Adrenal gland (tissue), 12 donors: ENCODE data around the gene UBQLN3. TPM values are rescaled to one million over a fixed set of nuclear protein-coding genes. Genes with fewer than 3 reads are reported as not detected.

Source experiments
- DNase-seq, 7 donors: peaks; one replicate each; pipeline ENCODE4 v3.0.0-alpha.2; 2019 to 2020
- H3K27ac ChIP-seq, 5 donors: fragments of 200-600 bp; sonication (generic) in 4 of 5; 1 replicate in 3 of 5; 2 replicates in 2 of 5; pipeline versions ENCODE4 v1.5.1 to v1.8.0; 2016 to 2020; ENCODE audit warnings: mild to moderate bottlenecking in 1 of 5
- H3K27me3 ChIP-seq: fragments of 200-600 bp; 2 replicates; pipeline ENCODE4 v1.8.0; 2021
- H3K36me3 ChIP-seq, 2 donors: fragments of 200-600 bp; replicated peaks in 1 of 2; 1 replicate in 1 of 2; 2 replicates in 1 of 2; pipeline versions ENCODE4 v1.5.1 to v1.8.0; 2018 to 2022
- H3K4me1 ChIP-seq, 2 donors: fragments of 200-600 bp; replicated peaks in 1 of 2; 1 replicate in 1 of 2; 2 replicates in 1 of 2; pipeline versions ENCODE4 v1.5.1 to v1.8.0; 2018 to 2021
- H3K4me3 ChIP-seq, 4 donors: fragments of 200-600 bp; sonication (generic) in 3 of 4; one replicate each; pipeline ENCODE4 v1.5.1; 2016 to 2018
- H3K9me3 ChIP-seq, 3 donors: fragments of 200-600 bp; sonication (generic) in 1 of 3; replicated peaks in 1 of 3; 1 replicate in 2 of 3; 2 replicates in 1 of 3; pipeline versions ENCODE4 v1.5.1 to v1.8.0; 2016 to 2021
- POLR2A ChIP-seq, 2 donors: fragments of 450-650 bp; IDR thresholded peaks; one replicate each; pipeline ENCODE4 v1.6.1; 2017; ENCODE audit warnings: antibody characterized with exemption in 2 of 2, mild to moderate bottlenecking in 2 of 2, moderate library complexity in 1 of 2
- WGBS, 4 donors: extraction: QIAGEN DNeasy Blood & Tissue Kit in 2 of 4; methylation state at CpG; one replicate each; pipeline versions ENCODE4 v1.1.5 to v1.1.7; 2013 to 2017; 5-methylcytosine and 5-hydroxymethylcytosine counted together
- intact Hi-C, 2 donors: fragments of 100-400 bp; cut with DNase I; formaldehyde crosslinking; loops; one replicate each; pipeline versions ENCODE4 v1.14.1 to v1.15.0; 2022 to 2023
- polyA plus RNA-seq, 3 donors: library from polyadenylated mRNA; stranded (reverse); fragments of 200-250 nt in 2 of 3; fragments of 350-450 nt in 1 of 3; fragmentation: Illumina TruSeq in 1 of 3; extraction: RNeasy Lipid Tissue Mini Kit (QIAGEN cat#74804) in 1 of 3; gene quantifications; one replicate each; pipeline ENCODE4 v1.2.3, GENCODE V29; 2013 to 2014
- total RNA-seq, 9 donors: library from RNA; depleted of rRNA in 4 of 9; stranded (reverse); fragments of >200 nt in 4 of 9; fragments of 120-200 nt in 1 of 9; fragmentation: NEBNext Ultra II Directional in 1 of 9; extraction: Animal tissue kit (Norgen Biotek cat#: 25700) in 1 of 9; gene quantifications; one replicate each; pipeline versions ENCODE4 v1.1.0 to v1.2.4, GENCODE V29; 2013 to 2023
- TF ChIP-seq, protein P1 (sequence below), 6 experiments: fragments of 450-650 bp in 4 of 6; fragments of 200-600 bp in 2 of 6; sonication (generic) in 1 of 6; IDR thresholded peaks; 1 replicate in 5 of 6; 2 replicates in 1 of 6; pipeline versions ENCODE4 v1.5.1 to v1.8.0; 2016 to 2021; ENCODE audit warnings: antibody characterized with exemption in 6 of 6, mild to moderate bottlenecking in 2 of 6, moderate library complexity in 1 of 6
- donor health status: healthy with polysubstance abuse.
- donor health status: Bipolar disorder and iron deficiency.
- donor health status: DM: yes; HTN: yes; CAD: no.
- donor health status: DM: no; HTN: no; CAD: no.
- donor health status: DM: no; HTN: no; CAD: no.
- donor health status: DM: yes; HTN: yes; CAD: no.

The UBQLN3 gene
- total and polyA plus RNA-seq, 12 donors: 0.25 to 0.67 (median 0.48) TPM; not detected in 6

DNA sequence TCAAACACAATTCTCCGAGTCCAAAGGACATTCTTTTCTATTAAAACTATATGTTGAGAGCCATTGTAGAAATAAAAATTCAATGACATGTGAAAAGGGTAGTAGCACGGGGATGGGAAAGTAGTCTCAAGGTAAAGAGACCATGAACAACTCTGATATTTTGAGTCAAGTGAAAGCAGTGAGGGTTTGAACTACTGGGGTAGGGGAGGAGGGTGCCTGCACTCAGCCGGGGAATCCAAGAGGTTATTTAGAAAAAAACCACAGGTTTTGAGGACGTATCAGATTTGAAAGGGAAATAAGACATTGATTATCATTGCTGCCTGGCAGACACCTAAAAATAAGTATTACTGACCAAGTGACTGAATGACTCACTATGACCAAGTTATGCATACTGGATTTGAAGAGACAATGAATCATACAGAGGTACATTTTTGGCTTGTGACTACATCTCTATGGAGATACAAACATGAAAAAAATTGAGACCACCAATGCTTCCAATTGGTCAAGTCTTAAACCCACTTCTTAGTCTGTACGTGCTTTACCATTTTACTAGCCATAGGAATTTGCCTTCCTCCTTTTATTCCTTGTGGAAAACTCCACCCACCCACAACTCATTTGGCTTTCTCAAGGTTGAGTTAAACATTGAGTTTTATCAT lies 40.8 kb upstream of the UBQLN3 start:
- no peaks in the 10 kb centered on the region for H3K4me1 ChIP-seq
- DNase-seq: no peak
- H3K9me3 ChIP-seq: no peaks in the 10 kb centered on the region
- no peaks in the 10 kb centered on the region for H3K36me3 ChIP-seq
- H3K4me3 ChIP-seq: no peak overlapping the region
- 62 to 71% (median 66%) methylated on average over 5 of the region's 5 CpGs for WGBS, 4 donors
- H3K27ac ChIP-seq: no peak overlapping the region
- intact Hi-C loops: no loop called here
- TF ChIP-seq, protein P1, sequence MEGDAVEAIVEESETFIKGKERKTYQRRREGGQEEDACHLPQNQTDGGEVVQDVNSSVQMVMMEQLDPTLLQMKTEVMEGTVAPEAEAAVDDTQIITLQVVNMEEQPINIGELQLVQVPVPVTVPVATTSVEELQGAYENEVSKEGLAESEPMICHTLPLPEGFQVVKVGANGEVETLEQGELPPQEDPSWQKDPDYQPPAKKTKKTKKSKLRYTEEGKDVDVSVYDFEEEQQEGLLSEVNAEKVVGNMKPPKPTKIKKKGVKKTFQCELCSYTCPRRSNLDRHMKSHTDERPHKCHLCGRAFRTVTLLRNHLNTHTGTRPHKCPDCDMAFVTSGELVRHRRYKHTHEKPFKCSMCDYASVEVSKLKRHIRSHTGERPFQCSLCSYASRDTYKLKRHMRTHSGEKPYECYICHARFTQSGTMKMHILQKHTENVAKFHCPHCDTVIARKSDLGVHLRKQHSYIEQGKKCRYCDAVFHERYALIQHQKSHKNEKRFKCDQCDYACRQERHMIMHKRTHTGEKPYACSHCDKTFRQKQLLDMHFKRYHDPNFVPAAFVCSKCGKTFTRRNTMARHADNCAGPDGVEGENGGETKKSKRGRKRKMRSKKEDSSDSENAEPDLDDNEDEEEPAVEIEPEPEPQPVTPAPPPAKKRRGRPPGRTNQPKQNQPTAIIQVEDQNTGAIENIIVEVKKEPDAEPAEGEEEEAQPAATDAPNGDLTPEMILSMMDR (IDR thresholded peaks at IDR 0.05): no peak
- no peak for TF ChIP-seq POLR2A (IDR thresholded peaks at IDR 0.05)
- H3K27me3 ChIP-seq: no peaks in the 10 kb centered on the region

DNA sequence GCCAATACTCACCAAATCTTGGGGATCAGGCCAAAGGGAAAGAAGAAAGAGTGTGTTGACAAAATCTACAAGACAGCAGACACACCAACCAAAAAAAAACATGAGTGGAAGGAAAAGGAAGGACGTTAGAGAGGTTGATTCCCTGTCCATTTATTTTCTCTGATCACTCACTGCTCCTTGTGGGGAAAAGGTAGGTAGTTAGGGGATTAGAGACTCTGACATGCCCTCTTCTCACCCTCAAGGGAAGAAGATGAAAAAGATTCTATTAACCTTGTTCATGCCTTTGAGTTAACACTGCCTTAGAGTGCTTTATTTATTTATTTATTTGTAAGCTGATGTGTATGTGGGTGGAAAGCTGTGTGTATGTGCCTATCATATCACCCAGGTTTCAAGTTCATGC lies 38.7 kb upstream of the UBQLN3 start, which contains the start of gene OR52H1:
TSS of gene OR52H1 (minus strand) at position 101 of the 400 bp plus-strand sequence. CDS start 3,035 bp downstream, outside the sequence.
- Histone ChIP-seq H3K36me3 (no peaks in the 10 kb centered on the region), H3K27me3 (no peaks in the 10 kb centered on the region), H3K4me1 (no peaks in the 10 kb centered on the region), H3K9me3 (no peaks in the 10 kb centered on the region), H3K4me3 (no peak within 1 kb of the TSS), H3K27ac (no peak within 1 kb of the TSS)
- no peak for DNase-seq
- intact Hi-C loops: no loop called here
- TF ChIP-seq, protein P1 (IDR thresholded peaks at IDR 0.05): no peak
- no peak for TF ChIP-seq POLR2A (IDR thresholded peaks at IDR 0.05)
- 27 to 51% (median 40%) methylated on average over 1 of the region's 1 CpG for WGBS, 4 donors

DNA sequence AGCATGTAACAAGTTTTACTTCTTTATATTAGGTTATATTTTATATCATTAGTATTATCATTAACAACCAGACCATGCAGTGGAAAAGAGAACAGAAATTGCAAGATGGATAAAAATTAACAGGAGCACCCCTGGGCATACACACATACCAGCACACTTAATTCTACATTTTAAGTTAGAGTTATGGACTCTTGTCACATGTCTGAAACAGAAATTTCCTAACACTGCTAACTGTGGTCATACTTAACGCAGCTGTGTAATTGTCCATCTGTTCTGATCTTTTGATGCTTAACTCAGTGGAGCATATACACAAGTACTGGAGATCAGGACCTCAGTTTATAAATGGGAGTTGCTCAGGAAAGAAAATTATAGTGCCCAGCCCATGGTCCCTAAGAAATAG lies 38.2 kb upstream of the UBQLN3 start:
- no peak for TF ChIP-seq POLR2A (IDR thresholded peaks at IDR 0.05)
- TF ChIP-seq, protein P1 (IDR thresholded peaks at IDR 0.05): no peak
- H3K36me3 ChIP-seq: no peaks in the 10 kb centered on the region
- intact Hi-C loops: no loop called here
- no peaks in the 10 kb centered on the region for H3K4me1 ChIP-seq
- 92 to 100% (median 94%) methylated on average over 1 of the region's 1 CpG for WGBS, 4 donors
- H3K27ac ChIP-seq: no peak overlapping the region
- no peak for DNase-seq
- no peaks in the 10 kb centered on the region for H3K27me3 ChIP-seq
- no peaks in the 10 kb centered on the region for H3K9me3 ChIP-seq
- no peak overlapping the region for H3K4me3 ChIP-seq

DNA sequence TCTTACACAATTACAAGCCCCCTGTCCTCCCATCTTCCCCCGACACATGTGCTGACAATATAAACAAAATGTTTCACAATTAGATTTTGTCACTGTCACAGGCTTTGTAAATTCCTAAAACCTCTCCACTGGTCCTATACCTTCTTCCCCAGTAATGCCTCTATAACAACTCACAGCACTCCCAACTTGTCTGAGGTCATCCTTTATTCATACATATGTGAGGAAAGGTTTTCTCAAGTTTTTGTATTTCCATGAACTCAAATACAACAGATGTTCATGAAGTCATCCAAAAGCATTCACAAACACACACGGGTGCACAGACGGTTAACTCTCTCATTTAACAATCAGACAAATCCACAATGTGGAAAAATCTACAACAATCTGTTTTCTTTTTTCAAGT lies 36.7 kb upstream of the UBQLN3 start:
- H3K36me3 ChIP-seq: no peaks in the 10 kb centered on the region
- H3K9me3 ChIP-seq: no peaks in the 10 kb centered on the region
- no peak overlapping the region for H3K27ac ChIP-seq
- no peak for TF ChIP-seq POLR2A (IDR thresholded peaks at IDR 0.05)
- TF ChIP-seq, protein P1 (IDR thresholded peaks at IDR 0.05): no peak
- H3K4me1 ChIP-seq: no peaks in the 10 kb centered on the region
- DNase-seq: no peak
- intact Hi-C loops: no loop called here
- H3K4me3 ChIP-seq: no peak overlapping the region
- 86 to 92% (median 90%) methylated on average over 3 of the region's 3 CpGs for WGBS, 4 donors
- no peaks in the 10 kb centered on the region for H3K27me3 ChIP-seq
